ENCODE data around the gene SRF.

DNA sequence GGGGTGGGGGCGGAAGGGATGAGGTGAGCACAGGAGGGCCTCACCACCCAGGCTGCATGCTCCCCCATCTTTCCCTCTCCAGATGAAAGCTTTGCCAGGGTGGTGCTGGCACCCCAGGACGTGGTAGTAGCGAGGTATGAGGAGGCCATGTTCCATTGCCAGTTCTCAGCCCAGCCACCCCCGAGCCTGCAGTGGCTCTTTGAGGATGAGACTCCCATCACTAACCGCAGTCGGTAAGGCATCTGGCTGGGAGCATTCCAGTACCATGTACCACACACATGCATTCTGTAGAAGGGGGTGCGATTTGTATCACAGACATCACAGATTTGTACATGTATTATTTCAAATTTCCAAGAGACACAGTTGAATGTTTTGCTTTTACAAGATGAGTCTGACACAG is 40.6 kb upstream of the SRF start:
- TF ChIP-seq, protein P1, sequence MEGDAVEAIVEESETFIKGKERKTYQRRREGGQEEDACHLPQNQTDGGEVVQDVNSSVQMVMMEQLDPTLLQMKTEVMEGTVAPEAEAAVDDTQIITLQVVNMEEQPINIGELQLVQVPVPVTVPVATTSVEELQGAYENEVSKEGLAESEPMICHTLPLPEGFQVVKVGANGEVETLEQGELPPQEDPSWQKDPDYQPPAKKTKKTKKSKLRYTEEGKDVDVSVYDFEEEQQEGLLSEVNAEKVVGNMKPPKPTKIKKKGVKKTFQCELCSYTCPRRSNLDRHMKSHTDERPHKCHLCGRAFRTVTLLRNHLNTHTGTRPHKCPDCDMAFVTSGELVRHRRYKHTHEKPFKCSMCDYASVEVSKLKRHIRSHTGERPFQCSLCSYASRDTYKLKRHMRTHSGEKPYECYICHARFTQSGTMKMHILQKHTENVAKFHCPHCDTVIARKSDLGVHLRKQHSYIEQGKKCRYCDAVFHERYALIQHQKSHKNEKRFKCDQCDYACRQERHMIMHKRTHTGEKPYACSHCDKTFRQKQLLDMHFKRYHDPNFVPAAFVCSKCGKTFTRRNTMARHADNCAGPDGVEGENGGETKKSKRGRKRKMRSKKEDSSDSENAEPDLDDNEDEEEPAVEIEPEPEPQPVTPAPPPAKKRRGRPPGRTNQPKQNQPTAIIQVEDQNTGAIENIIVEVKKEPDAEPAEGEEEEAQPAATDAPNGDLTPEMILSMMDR (IDR thresholded peaks at IDR 0.05) = no peak
- no peak for TF ChIP-seq POLR2A (IDR thresholded peaks at IDR 0.05)

Measured in uterus (tissue), 2 donors.